Neural progenitor cell (in vitro differentiated cells): ENCODE measurements around the gene DCAF7. TPM values are rescaled to one million over a fixed set of nuclear protein-coding genes. Genes with fewer than 3 reads are reported as not detected.
A peak's percentile ranks its signal among the peaks of the same experiment; 100 is the strongest.

Source experiments
- DNase-seq: peaks from one replicate; pipeline ENCODE4 v3.0.0-alpha.2; 2016; ENCODE audit warnings: low spot score
- H2AFZ ChIP-seq: fragments of 200-600 bp; sonication (generic); replicated peaks from 2 replicates; pipeline ENCODE4 v1.6.1; 2016; ENCODE audit warnings: antibody characterized with exemption
- H3F3A ChIP-seq: fragments of 200-600 bp; sonication (generic); 2 replicates; pipeline ENCODE4 v1.6.1; 2016; ENCODE audit warnings: antibody characterized with exemption, low read depth
- H3K27ac ChIP-seq: fragments of 200-600 bp; sonication (generic); 2 replicates; pipeline ENCODE4 v1.5.1; 2016; ENCODE audit warnings: mild to moderate bottlenecking
- H3K27me3 ChIP-seq: fragments of 200-600 bp; sonication (generic); 2 replicates; pipeline ENCODE4 v1.6.1; 2016; ENCODE audit warnings: mild to moderate bottlenecking, moderate library complexity
- H3K36me3 ChIP-seq: fragments of 200-600 bp; sonication (generic); 2 replicates; pipeline ENCODE4 v1.5.1; 2016
- H3K4me1 ChIP-seq: fragments of 200-600 bp; sonication (generic); 2 replicates; pipeline ENCODE4 v1.6.1; 2016; ENCODE audit warnings: mixed run types
- H3K4me2 ChIP-seq: fragments of 200-600 bp; sonication (generic); 2 replicates; pipeline ENCODE4 v1.6.1; 2016
- H3K4me3 ChIP-seq: fragments of 200-600 bp; sonication (generic); 2 replicates; pipeline ENCODE4 v1.5.1; 2016
- H3K79me2 ChIP-seq: fragments of 200-600 bp; sonication (generic); 2 replicates; pipeline ENCODE4 v1.6.1; 2016; ENCODE audit warnings: low read depth
- H3K9ac ChIP-seq: fragments of 200-600 bp; sonication (generic); 2 replicates; pipeline ENCODE4 v1.6.1; 2016
- H3K9me3 ChIP-seq: fragments of 200-600 bp; sonication (generic); 2 replicates; pipeline ENCODE4 v1.5.1; 2016; ENCODE audit warnings: low read depth
- H4K20me1 ChIP-seq: fragments of 200-600 bp; sonication (generic); 2 replicates; pipeline ENCODE4 v1.6.1; 2016; ENCODE audit warnings: low read depth
- H3K27ac Mint-ChIP-seq: 3 replicates; pipeline ENCODE4 v1.8.0; 2021; ENCODE audit warnings: mixed read lengths
- H3K27me3 Mint-ChIP-seq: 2 replicates; pipeline ENCODE4 v1.8.0; 2022; ENCODE audit warnings: low read depth, mild to moderate bottlenecking, inconsistent platforms, moderate library complexity, mixed read lengths; ENCODE audit not compliant: insufficient read depth
- H3K36me3 Mint-ChIP-seq: 3 replicates; pipeline ENCODE4 v1.8.0; 2021; ENCODE audit warnings: mixed read lengths
- H3K4me1 Mint-ChIP-seq: 3 replicates; pipeline ENCODE4 v1.8.0; 2021; ENCODE audit warnings: mixed read lengths
- H3K4me3 Mint-ChIP-seq: 3 replicates; pipeline ENCODE4 v1.8.0; 2021; ENCODE audit warnings: mild to moderate bottlenecking, moderate library complexity, mixed read lengths
- H3K9me3 Mint-ChIP-seq: 3 replicates; pipeline ENCODE4 v1.8.0; 2020; ENCODE audit warnings: mixed read lengths
- CTCF ChIP-seq: fragments of 200-600 bp; sonication (generic); IDR thresholded peaks from 2 replicates; pipeline ENCODE4 v1.5.1; 2017; ENCODE audit warnings: antibody characterized with exemption, mild to moderate bottlenecking
- EZH2 ChIP-seq: fragments of 200-600 bp; sonication (generic); IDR thresholded peaks from 2 replicates; pipeline ENCODE4 v1.6.1; 2017; ENCODE audit warnings: antibody characterized with exemption, mild to moderate bottlenecking, moderate library complexity
- EZH2phosphoT487 ChIP-seq: fragments of 200-600 bp; sonication (generic); IDR thresholded peaks from 2 replicates; pipeline ENCODE4 v1.6.1; 2017; ENCODE audit warnings: antibody characterized with exemption
- total RNA-seq: library from RNA; depleted of rRNA; stranded (reverse); fragments of >200 nt; gene quantifications from 2 replicates; pipeline ENCODE4 v1.2.3, GENCODE V29; 2015; ENCODE audit warnings: low replicate concordance

DCAF7 gene
- total RNA-seq, 1 donor from 2014 or later: 56.5 TPM

- Histone ChIP-seq H3K4me3 (no peak overlapping the region), H3K9ac (no peak overlapping the region), H3K27me3 (peaks cover 19% of the 10 kb centered on the region), H2AFZ (no peak overlapping the region), H4K20me1 (peaks cover 12% of the 10 kb centered on the region), H3K9me3 (no peaks in the 10 kb centered on the region), H3K27ac (no peak overlapping the region), H3K4me2 (no peak overlapping the region), H3K36me3 (no peaks in the 10 kb centered on the region), H3K4me1 (no peaks in the 10 kb centered on the region), H3K79me2 (no peaks in the 10 kb centered on the region), H3F3A (no peaks in the 10 kb centered on the region)
- no peaks in the 10 kb centered on the region for H3K36me3 Mint-ChIP-seq
- no peak for DNase-seq
- H3K4me1 Mint-ChIP-seq: peaks cover 4% of the 10 kb centered on the region
- H3K27me3 Mint-ChIP-seq: peaks cover 30% of the 10 kb centered on the region
- no peaks in the 10 kb centered on the region for H3K9me3 Mint-ChIP-seq
- TF ChIP-seq EZH2phosphoT487: no peak
- no peak for TF ChIP-seq CTCF
- H3K4me3 Mint-ChIP-seq: no peak overlapping the region
- H3K27ac Mint-ChIP-seq: no peak overlapping the region
These were observed 30.1 kb upstream of the DCAF7 start for GRCh38 chr17:63519972-63520882.

GRCh38 chr17:63523253-63523855 is 26.9 kb upstream of the DCAF7 start, which contains the start of gene KCNH6:
KCNH6 (plus strand) TSS chr17:63523358; CDS start chr17:63523414, 56 bp downstream.
- H3K36me3 Mint-ChIP-seq: no peaks in the 10 kb centered on the region
- Histone ChIP-seq H3K36me3 (no peaks in the 10 kb centered on the region), H3K27ac (no peak within 1 kb of the TSS), H3K4me3 (peak within 1 kb of the TSS; percentile 41), H4K20me1 (peaks cover 12% of the 10 kb centered on the region), H3K9me3 (no peaks in the 10 kb centered on the region), H3K4me2 (peak within 1 kb of the TSS; percentile 79), H3K4me1 (no peaks in the 10 kb centered on the region), H3K79me2 (no peaks in the 10 kb centered on the region), H2AFZ (no peak within 1 kb of the TSS), H3F3A (no peaks in the 10 kb centered on the region), H3K9ac (no peak within 1 kb of the TSS), H3K27me3 (peaks cover 19% of the 10 kb centered on the region)
- H3K27me3 Mint-ChIP-seq: peaks cover 43% of the 10 kb centered on the region
- H3K4me3 Mint-ChIP-seq: peak within 1 kb of the TSS; percentile 65
- peak; percentile 13 for TF ChIP-seq CTCF
- TF ChIP-seq EZH2: no peak
- H3K9me3 Mint-ChIP-seq: no peaks in the 10 kb centered on the region
- H3K4me1 Mint-ChIP-seq: peaks cover 4% of the 10 kb centered on the region
- H3K27ac Mint-ChIP-seq: no peak within 1 kb of the TSS
- DNase-seq: peak; percentile 55

GRCh38 chr17:63524051-63524450 is 26.2 kb upstream of the DCAF7 start:
- peaks cover 19% of the 10 kb centered on the region for H3K27me3 ChIP-seq
- no peaks in the 10 kb centered on the region for H3K9me3 ChIP-seq
- no peak for DNase-seq
- H3K4me2 ChIP-seq: no peak overlapping the region
- H3K27ac ChIP-seq: no peak overlapping the region
- no peak for TF ChIP-seq EZH2
- no peak for TF ChIP-seq EZH2phosphoT487
- no peak for TF ChIP-seq CTCF
- H3K9me3 Mint-ChIP-seq: no peaks in the 10 kb centered on the region
- H3K36me3 Mint-ChIP-seq: no peaks in the 10 kb centered on the region
- H3F3A ChIP-seq: no peaks in the 10 kb centered on the region
- no peaks in the 10 kb centered on the region for H3K36me3 ChIP-seq
- H3K4me1 Mint-ChIP-seq: peaks cover 4% of the 10 kb centered on the region
- no peak overlapping the region for H3K27ac Mint-ChIP-seq
- H2AFZ ChIP-seq: no peak overlapping the region
- peak overlapping the region; percentile 41 for H3K4me3 Mint-ChIP-seq
- no peaks in the 10 kb centered on the region for H3K4me1 ChIP-seq
- peaks cover 12% of the 10 kb centered on the region for H4K20me1 ChIP-seq
- no peak overlapping the region for H3K9ac ChIP-seq
- no peak overlapping the region for H3K4me3 ChIP-seq
- H3K27me3 Mint-ChIP-seq: peaks cover 37% of the 10 kb centered on the region
- H3K79me2 ChIP-seq: no peaks in the 10 kb centered on the region
